GM12874 (cell line): ENCODE results near the gene RCL1.

Source experiments
- TF ChIP-seq, protein P1 (sequence below): IDR thresholded peaks from 2 replicates; pipeline ENCODE4 v1.5.1; 2011; ENCODE audit warnings: low read depth, mild to moderate bottlenecking, control low read depth, low read length, moderate library complexity; ENCODE audit not compliant: insufficient read depth

Gene RCL1

GRCh38 chr9:4892501-4893194 lies 99.9 kb downstream of the RCL1 start:
- TF ChIP-seq, protein P1, sequence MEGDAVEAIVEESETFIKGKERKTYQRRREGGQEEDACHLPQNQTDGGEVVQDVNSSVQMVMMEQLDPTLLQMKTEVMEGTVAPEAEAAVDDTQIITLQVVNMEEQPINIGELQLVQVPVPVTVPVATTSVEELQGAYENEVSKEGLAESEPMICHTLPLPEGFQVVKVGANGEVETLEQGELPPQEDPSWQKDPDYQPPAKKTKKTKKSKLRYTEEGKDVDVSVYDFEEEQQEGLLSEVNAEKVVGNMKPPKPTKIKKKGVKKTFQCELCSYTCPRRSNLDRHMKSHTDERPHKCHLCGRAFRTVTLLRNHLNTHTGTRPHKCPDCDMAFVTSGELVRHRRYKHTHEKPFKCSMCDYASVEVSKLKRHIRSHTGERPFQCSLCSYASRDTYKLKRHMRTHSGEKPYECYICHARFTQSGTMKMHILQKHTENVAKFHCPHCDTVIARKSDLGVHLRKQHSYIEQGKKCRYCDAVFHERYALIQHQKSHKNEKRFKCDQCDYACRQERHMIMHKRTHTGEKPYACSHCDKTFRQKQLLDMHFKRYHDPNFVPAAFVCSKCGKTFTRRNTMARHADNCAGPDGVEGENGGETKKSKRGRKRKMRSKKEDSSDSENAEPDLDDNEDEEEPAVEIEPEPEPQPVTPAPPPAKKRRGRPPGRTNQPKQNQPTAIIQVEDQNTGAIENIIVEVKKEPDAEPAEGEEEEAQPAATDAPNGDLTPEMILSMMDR = no peak

DNA sequence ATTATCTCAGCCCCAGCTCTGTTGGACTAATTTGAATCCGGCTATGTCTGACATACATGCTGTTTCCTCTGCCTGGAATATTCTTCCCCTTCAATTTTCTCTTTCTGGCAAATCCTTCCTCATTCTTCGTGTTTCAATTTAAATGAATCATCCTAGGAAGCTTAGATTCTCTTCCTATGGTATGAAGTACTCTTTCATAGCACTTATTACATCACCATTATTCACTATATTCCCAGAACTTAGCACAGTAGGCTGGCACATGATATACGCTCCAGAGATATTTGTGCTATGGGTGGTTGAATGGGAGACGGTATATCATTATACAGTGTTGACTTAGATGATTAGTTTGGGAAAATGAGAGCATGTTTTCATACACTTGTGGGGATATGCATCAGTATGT lies 101.3 kb downstream of the RCL1 start:
- TF ChIP-seq, protein P1 = no peak

DNA sequence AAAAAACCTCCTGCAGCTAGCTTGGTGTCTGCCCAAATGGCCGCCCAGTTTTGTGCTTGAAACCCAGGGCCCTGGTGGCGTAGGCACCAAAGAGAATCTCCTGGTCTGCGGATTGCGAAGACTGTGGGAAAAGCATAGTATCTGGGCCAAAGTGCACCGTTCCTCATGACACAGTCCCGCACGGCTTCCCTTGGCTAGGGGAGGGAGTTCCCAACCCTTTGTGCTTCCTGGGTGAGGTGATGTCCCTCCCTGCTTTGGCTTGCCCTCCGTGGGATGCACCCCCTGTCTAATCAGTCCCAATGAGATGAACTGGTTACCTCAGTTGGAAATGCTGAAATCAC lies 109.4 kb downstream of the RCL1 start:
- TF ChIP-seq, protein P1 = no peak

- TF ChIP-seq, protein P1 = no peak
Measured at GRCh38 chr9:4904322-4905134, 111.8 kb downstream of the RCL1 start.

GRCh38 chr9:4905135-4905490 lies 112.4 kb downstream of the RCL1 start:
- TF ChIP-seq, protein P1 = no peak
